Muscle layer of duodenum (tissue), 2 donors: ENCODE data around the gene CEACAM6.
A peak's percentile ranks its signal among the peaks of the same experiment; 100 is the strongest.

Experiments used
- H3K27ac ChIP-seq: one replicate; pipeline ENCODE4 v1.7.0; 2013; ENCODE audit warnings: mild to moderate bottlenecking, low read length
- H3K27me3 ChIP-seq: one replicate; pipeline ENCODE4 v1.7.0; 2013; ENCODE audit warnings: low read depth, mild to moderate bottlenecking, control low read depth, low read length
- H3K36me3 ChIP-seq, 2 donors: one replicate each; pipeline ENCODE4 v1.7.0; 2013; ENCODE audit warnings: low read length in 2 of 2, control low read depth in 1 of 2, mild to moderate bottlenecking in 1 of 2; ENCODE audit not compliant: insufficient read depth in 2 of 2, control insufficient read depth in 1 of 2
- H3K4me1 ChIP-seq, 2 donors: one replicate each; pipeline ENCODE4 v1.7.0; 2013; ENCODE audit warnings: low read length in 2 of 2, mild to moderate bottlenecking in 2 of 2, control low read depth in 1 of 2, moderate library complexity in 1 of 2; ENCODE audit not compliant: insufficient read depth in 2 of 2, control insufficient read depth in 1 of 2
- H3K4me3 ChIP-seq, 2 donors: one replicate each; pipeline ENCODE4 v1.7.0; 2013; ENCODE audit warnings: low read length in 2 of 2, low read depth in 1 of 2, mild to moderate bottlenecking in 1 of 2
- H3K9me3 ChIP-seq, 2 donors: one replicate each; pipeline ENCODE4 v1.7.0; 2013; ENCODE audit warnings: low read length in 2 of 2, control low read depth in 1 of 2, mild to moderate bottlenecking in 1 of 2; ENCODE audit not compliant: control insufficient read depth in 1 of 2
- donor health status: healthy.

Gene CEACAM6

DNA sequence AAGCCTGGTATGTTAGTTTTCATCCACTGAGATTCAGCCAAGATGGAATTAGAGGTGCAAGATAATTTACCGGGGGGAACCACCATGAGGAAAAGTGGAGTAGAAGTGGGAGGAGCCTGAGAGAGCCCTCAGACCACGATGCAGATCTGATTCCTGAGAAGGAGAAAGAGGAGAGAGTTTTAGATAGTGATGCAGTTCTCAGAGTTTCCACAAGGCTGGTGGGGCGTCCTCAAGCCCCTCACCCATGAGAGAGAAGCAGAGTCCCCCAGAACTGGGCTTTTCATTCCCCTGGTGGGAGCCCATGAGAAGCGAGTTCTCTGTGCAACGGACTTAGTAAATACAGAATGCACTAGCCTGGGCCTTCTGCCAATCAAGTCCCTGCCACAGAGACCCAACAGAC, 28.8 kb upstream of the CEACAM6 start:
- Histone ChIP-seq H3K4me1 (no peaks in the 10 kb centered on the region), H3K27me3 (no peaks in the 10 kb centered on the region), H3K27ac (no peak overlapping the region), H3K9me3 (no peaks in the 10 kb centered on the region), H3K4me3 (no peak overlapping the region), H3K36me3 (no peaks in the 10 kb centered on the region)

DNA sequence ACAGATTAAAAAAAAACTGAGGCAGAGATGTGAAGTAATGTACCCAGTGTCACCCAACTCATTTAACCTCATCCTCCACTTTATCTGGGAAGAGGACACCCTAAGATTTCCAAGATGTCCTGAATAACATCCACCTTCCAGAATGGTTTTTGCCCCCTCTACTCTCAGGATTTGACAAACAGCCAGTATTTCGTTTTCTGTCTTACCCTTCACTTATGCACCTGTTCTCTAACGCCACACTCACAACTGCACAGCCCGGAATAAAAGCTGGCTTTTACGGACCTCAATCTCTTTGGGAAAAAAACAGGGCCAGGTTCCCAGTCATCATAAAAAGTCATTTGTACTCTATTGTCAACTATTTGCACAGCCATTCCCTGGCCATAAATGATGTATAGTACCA, 21.2 kb upstream of the CEACAM6 start:
- Histone ChIP-seq H3K4me1 (no peaks in the 10 kb centered on the region), H3K27me3 (no peaks in the 10 kb centered on the region), H3K4me3 (no peak overlapping the region), H3K36me3 (no peaks in the 10 kb centered on the region), H3K27ac (peak overlapping the region; percentile 89), H3K9me3 (no peaks in the 10 kb centered on the region)

- no peaks in the 10 kb centered on the region for H3K9me3 ChIP-seq
- no peaks in the 10 kb centered on the region for H3K4me1 ChIP-seq
- H3K36me3 ChIP-seq = no peaks in the 10 kb centered on the region
- no peak overlapping the region for H3K4me3 ChIP-seq
- no peaks in the 10 kb centered on the region for H3K27me3 ChIP-seq
- peak overlapping the region; percentile 89 for H3K27ac ChIP-seq
Measured at GRCh38 chr19:41734585-41734984, 20.7 kb upstream of the CEACAM6 start.

DNA sequence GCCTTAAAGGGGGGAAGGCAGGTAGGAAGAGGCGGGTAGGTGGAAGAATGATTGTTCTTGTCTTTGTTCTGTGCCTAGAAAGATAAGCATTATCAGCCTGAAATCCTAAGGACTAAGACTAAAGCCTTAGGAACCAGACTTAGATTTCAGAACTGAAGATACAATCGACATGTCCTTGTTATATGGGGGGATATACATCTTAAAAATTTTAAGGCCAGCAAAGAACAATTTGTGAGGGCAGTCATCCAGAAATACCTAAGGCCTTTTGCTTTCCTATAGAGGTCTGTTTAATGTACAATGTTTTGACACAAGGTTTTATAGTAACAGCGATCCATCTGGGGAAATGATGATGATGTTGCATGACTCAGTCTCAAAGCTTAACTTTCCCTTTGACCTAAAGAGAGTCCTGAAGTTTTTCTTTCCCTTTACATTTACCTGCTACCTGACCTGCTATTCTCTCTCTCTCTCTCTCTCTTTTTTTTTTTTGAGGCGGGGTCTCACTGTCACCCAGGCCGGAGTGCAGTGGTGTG, 20.2 kb upstream of the CEACAM6 start:
- no peaks in the 10 kb centered on the region for H3K27me3 ChIP-seq
- H3K9me3 ChIP-seq = no peaks in the 10 kb centered on the region
- H3K36me3 ChIP-seq = no peaks in the 10 kb centered on the region
- no peaks in the 10 kb centered on the region for H3K4me1 ChIP-seq
- no peak overlapping the region for H3K4me3 ChIP-seq
- peak overlapping the region; percentile 89 for H3K27ac ChIP-seq

GRCh38 chr19:41739361-41739760, 16.0 kb upstream of the CEACAM6 start:
- no peaks in the 10 kb centered on the region for H3K4me1 ChIP-seq
- H3K27ac ChIP-seq = no peak overlapping the region
- H3K9me3 ChIP-seq = no peaks in the 10 kb centered on the region
- no peak overlapping the region for H3K4me3 ChIP-seq
- no peaks in the 10 kb centered on the region for H3K36me3 ChIP-seq
- no peaks in the 10 kb centered on the region for H3K27me3 ChIP-seq

DNA sequence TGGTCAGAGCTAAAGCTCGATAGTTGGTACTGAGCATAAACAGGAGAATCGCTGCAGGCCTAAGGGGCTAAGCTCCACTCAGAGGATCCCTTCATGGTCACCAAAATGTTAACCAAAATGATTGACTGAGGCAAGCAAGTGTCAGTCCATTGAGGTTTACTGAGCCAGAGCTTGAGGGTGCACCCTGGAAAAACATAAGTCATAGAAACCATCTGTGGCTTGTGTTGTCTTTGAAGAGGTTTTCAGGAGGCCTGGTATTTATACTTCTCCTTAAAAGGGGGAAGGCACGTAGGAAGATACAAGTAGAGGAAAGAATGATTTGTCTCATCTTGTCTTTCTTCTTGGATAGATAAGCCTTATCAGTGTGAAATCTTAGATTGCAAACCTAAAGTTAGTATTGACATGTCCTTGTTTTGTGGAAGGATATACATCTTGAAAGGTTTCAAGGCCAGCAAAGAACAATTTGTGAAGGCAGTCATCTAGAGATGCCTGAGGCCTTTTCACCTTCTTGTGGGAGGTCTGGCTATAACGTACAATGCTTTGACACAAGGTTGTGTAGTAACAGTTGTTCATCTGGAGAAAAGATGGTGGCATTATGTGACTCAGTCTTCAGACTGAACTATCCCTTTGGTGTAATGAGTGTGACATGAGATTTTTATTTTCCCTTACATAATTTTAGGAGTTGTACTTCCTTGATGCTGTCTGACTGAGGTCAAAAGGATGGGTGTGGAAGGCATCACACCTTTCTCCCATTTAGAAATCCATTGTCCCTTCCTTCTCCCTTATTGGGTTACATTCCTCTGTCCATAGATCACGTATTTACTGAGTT, 14.7 kb upstream of the CEACAM6 start:
- Histone ChIP-seq H3K9me3 (no peaks in the 10 kb centered on the region), H3K4me3 (no peak overlapping the region), H3K36me3 (no peaks in the 10 kb centered on the region), H3K4me1 (no peaks in the 10 kb centered on the region), H3K27ac (no peak overlapping the region), H3K27me3 (no peaks in the 10 kb centered on the region)

GRCh38 chr19:41741244-41741554, 14.1 kb upstream of the CEACAM6 start:
- H3K4me3 ChIP-seq = no peak overlapping the region
- H3K4me1 ChIP-seq = no peaks in the 10 kb centered on the region
- no peak overlapping the region for H3K27ac ChIP-seq
- H3K27me3 ChIP-seq = no peaks in the 10 kb centered on the region
- no peaks in the 10 kb centered on the region for H3K9me3 ChIP-seq
- no peaks in the 10 kb centered on the region for H3K36me3 ChIP-seq

DNA sequence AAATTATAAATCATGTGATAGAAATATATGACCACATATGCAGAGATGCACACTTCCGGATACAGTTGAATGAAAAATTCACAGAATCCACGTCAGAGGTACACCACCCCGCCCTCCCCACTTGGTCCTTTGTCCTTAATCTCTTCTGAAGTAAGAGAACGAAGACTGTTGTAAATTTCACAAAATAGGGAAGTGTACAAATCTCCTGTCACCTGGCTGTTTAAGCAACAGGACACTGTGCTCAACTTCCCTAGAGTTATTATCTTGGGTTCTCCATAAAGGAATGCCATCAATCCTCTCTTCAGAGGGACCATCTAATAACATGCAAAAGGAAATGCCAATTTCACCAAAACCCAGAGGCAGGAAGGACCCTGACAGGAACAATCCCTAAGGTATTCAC, 10.5 kb upstream of the CEACAM6 start:
- Histone ChIP-seq H3K27ac (peak overlapping the region; percentile 4), H3K4me1 (no peaks in the 10 kb centered on the region), H3K36me3 (no peaks in the 10 kb centered on the region), H3K27me3 (no peaks in the 10 kb centered on the region), H3K9me3 (no peaks in the 10 kb centered on the region), H3K4me3 (no peak overlapping the region)

- Histone ChIP-seq H3K27me3 (no peaks in the 10 kb centered on the region), H3K36me3 (no peaks in the 10 kb centered on the region), H3K4me3 (no peak overlapping the region), H3K27ac (no peak overlapping the region), H3K4me1 (no peaks in the 10 kb centered on the region), H3K9me3 (no peaks in the 10 kb centered on the region)
Measured at GRCh38 chr19:41745756-41746155, 9.6 kb upstream of the CEACAM6 start.

DNA sequence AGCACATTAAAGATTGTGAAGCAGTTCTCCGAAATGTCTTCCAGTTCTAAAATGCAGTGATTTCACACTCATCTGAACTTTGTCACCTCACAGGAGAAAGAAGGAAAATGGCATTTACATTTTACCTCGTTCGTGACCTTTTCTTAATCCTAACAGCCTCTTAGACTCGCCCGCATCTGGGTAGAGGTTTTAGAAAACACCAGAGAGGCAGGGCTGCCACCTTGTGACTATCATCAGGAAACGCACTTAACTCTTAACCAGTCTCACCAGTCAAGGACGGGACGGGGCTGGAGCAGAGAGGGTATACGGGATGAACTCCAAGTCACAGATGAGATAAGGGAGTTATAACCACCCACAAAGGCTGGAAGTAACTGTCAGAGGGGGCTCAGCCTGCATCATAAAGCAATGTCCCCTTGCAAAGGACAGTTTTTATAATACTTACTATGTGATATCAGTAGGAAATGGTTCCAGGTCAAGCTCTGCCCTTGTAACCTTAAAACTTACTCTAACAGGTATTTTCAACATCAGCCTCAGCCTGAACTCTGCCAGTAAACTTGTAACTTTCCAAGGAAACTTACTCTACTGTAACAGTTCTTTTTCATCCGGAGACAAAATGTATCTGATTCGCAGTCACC, 8.6 kb upstream of the CEACAM6 start:
- Histone ChIP-seq H3K27ac (no peak overlapping the region), H3K36me3 (no peaks in the 10 kb centered on the region), H3K27me3 (no peaks in the 10 kb centered on the region), H3K9me3 (no peaks in the 10 kb centered on the region), H3K4me3 (no peak overlapping the region), H3K4me1 (no peaks in the 10 kb centered on the region)

GRCh38 chr19:41748012-41748411, 7.3 kb upstream of the CEACAM6 start:
- no peak overlapping the region for H3K27ac ChIP-seq
- H3K9me3 ChIP-seq = no peaks in the 10 kb centered on the region
- no peaks in the 10 kb centered on the region for H3K27me3 ChIP-seq
- H3K36me3 ChIP-seq = no peaks in the 10 kb centered on the region
- H3K4me1 ChIP-seq = no peaks in the 10 kb centered on the region
- H3K4me3 ChIP-seq = no peak overlapping the region
